NCI-H2227 treated with DMSO at 0.1 percent for 48 hours (cell line): ENCODE results near the gene CAPS2.
"Not testable (repeated sequence)": the region's sequence is repeated elsewhere in the genome, so short reads cannot be mapped to it uniquely, and the experiment has no call there.

ENCODE experiments used
- DNase-seq: peaks from one replicate; lab custom pipeline; 2025; lab: John Stamatoyannopoulos, UW

Gene CAPS2

DNA sequence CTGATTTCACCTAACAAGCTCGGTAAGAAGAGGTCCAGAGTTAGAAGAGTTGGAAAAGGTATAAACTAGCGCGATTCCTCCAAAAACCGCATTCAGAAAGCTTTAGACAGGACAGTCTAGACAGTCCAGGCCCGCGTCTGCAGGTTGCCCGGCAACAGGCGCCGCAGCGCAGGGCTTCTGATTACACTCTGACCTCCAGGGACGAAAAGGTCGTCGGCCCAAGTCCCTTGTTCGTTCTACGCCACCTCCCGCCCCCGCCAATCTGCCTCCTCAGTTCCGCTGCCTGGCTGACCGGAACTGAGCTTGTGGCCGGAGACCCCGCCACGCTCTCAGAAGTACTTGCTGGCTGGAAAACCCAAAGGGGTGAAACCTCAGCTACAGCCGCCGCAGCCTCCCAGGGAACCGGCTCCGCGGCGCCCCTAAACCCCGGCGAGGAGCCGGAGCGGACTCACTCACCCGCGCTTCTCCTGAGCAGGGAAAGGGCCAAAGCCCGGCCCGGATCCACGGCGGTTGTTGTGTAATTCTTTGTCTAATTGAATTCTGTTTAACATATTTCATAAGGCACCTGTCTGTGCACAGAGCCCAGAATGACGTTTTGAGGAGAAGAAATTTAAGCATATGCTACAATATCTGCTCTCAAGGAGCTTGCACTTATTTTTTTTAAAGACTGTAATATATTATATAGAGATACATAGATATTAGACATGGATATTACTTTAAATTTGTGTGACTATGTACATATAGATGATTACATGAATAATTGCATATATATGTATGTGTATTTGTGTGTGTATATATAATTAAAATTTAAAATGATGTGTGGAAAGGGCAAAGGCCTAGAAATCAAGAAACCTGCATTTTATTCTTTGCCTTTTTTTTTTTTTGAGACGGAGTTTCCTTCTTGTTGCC lies at the start of gene CAPS2:
TSS of gene CAPS2 (minus strand) at position 407 of the 909 bp plus-strand sequence. CDS start 3,826 bp downstream, outside the sequence.
- DNase-seq, result peak; percentile 81

DNA sequence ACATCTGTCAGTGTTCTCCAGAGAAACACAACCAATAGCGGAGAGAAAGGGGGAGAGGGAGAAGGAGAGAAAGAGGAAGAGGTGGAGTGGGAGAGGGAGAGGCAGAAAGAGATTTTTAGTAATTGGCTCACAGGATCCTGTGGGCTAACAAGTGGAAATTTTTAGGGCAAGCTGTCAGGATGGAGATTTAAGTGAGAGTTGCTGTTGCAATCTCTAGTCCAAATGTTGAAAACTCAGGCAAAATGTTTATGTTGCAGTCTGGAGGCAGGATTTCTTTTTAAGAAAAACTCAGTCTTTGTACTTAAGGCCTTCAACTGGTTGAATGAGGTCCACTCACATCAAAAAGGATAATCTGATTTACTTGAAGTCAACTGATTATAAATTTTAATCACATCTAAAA lies 48.2 kb upstream of the CAPS2 start:
- no peak for DNase-seq

DNA sequence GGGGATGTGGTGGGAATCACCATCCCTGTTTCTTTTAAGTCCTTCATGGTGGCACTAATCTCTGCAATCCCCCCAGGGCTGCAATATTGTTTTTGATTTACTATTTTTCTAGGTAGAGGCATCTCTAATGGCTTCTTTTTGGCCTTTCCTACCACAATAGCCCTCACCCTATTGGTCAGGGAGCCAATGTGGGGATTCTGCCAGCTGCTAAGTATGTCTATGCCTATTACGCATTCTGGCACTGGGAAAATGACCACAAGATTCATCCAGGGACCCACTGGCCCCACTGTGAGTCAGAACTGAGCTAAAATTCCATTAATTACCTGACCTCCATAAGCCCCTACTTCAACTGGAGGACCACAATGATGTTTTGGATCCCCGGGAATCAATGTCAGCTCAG lies 44.8 kb upstream of the CAPS2 start:
- DNase-seq, result no peak

DNA sequence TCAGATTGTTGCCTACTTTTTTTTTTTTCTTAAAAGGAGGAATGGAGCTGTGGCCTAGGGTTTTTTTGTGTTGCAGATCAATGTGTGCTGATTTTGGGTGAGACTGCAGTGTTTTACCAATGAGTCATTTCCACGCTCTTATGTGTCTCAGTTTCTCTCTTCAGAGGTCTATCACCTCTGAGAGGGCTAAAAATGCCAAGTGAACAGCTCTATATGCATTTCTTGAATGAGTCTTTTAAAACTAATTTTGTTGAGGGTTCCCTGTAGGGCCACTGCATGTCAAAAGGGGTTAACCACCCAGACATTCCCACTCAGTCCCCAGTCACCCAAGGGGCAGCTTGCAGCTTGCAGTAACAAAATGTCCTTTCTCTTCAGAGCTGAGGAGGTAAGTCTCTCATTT lies 36.5 kb upstream of the CAPS2 start:
- no peak for DNase-seq

DNA sequence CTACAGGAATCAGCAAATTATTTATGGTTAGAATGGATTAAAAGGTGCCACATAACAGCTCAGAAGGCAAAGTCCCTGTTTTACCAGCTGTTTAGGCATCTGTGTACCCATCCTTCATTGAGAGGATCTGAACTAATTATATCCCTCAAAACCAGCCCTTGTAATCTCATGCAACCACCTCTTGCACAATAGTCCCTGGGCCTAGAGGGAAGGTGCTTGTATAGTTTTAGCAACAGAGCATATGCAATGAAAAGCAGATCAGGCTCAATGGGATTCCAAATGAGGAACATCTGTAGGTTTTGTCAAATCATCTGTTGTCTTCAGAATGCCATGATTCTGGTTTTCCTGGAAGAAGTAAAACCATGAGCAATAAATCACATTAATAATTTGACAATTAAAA lies 34.8 kb upstream of the CAPS2 start:
- no peak for DNase-seq

DNA sequence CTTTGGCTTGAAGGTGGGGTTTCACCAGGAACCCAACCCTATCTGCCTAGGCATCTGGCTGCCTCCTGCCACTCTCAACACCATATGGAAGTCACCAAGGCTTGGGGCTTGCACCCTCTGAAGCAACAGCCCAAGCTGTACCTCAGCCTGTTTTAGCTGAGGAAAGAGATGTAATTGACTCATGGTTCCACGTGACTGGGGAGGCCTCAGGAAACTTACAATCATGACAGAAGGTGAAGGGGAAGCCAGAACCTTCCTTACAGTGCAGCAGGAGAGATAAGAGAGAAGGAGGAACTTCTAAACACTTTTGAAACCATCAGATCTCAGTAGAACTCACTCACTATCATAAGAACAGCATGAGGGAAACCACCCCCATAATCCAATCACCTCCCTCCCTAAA lies 31.3 kb upstream of the CAPS2 start:
- no peak for DNase-seq

DNA sequence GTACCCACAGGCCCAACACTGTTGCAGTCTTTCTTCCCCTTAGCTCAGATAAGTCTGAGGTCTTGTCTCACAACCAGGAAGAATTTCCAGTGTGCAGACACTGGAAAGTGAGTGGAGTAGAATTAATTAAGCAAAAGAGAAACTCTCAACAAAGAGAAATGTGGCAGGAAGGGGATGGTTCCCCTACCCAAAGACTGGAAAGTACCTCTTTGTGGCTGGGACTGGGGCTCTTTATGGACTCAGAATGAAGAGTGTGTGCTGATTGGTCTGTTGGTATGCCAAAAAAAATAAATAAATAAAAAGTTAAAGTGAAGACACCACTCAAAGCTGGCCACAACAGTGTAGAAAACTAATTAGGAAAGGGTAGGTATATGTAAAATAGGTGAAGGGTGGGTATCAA lies 30.8 kb upstream of the CAPS2 start:
- DNase-seq, result no peak

DNA sequence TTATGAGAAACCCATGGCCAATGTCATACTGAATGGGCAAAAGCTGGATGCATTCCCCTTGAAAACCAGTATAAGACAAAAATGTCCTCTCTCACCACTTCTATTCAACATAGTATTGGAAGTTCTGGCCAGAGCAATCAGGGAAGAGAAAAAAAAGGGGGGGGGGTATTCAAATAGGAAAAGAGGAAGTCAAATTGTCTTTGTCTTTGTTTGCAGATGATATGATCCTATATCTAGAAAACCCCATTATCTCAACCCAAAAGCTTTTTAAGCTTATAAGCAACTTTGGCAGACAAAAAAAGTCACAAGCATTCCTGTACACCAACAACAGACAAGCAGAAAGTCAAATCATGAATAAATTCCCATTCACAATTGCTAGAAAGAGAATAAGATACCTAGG lies 23.9 kb upstream of the CAPS2 start:
- DNase-seq, result no peak

DNA sequence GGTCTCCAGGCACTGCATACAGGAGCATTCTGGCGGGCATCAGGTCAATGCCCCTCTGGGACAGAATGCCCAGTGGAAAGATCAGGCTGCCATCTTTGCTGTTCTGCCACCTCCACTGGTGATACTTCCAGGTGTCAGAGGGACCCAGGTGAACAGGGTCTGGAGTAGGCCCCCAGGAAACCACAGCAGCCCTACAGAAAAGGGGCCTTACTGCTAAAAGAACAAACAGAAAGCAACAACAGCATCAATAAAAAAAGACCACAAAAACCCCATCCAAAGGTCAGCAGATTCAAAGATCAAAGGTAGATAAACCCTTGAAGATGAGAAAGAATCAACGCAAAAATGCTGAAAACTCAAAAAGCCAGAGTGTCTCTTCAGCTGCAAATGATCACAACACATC lies 20.3 kb upstream of the CAPS2 start:
- DNase-seq, result no peak

DNA sequence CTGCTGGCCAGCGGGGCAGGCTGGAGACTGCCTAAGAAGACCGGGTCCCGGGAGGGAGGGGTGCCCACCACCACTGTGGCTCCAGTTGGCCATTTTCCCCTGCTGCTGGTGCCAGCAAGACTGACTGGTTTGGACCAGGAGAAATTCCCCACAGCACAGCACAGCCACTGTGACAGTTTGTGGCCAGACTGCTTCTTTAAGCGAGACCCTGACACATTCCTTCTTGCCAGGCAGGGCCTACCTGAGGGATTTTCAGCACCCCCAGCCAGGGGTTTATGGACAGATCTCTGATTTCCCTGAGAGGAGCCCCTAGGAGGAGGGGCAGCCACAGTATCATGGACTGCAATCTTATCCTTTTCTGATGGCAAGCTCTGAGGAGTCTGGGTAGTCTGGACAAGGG lies 19.8 kb upstream of the CAPS2 start:
- DNase-seq, result no peak

DNA sequence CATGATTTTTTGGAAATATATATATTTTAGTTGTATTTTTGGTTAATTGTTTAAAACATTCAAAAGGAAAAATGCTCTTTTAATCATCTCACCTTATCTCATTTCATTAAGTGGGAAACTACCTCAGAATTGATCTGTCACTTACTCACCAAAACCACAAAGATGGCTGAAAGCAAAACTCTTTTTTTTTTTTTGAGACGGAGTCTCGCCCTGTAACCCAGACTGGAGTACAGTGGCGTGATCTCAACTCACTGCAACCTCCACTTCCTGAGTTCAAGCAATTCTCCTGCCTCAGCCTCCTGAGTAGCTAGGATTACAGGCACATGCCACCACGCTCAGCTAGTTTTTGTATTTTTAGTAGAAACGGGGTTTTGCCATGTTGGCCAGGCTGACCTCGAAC lies 16.1 kb upstream of the CAPS2 start:
- not testable (repeated sequence) for DNase-seq

DNA sequence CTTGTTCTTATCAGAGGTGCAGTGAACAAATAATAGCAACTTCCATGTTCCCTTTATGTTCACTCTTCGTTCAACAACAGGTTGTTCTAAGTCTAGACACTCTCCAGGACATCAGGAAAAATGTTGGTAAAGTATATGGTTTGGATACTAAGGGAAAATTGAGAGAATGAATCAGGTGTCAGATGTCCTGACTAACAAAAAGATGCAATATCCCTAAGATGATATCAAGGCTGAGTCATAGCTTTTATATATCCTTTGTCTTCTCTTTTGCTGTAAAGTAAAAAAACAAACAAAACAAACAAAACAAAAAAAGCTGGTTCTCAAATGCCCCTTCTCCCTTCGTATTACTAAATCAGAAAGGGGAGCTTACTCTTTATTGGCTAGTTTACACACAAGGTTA lies 15.4 kb upstream of the CAPS2 start:
- DNase-seq, result no peak

DNA sequence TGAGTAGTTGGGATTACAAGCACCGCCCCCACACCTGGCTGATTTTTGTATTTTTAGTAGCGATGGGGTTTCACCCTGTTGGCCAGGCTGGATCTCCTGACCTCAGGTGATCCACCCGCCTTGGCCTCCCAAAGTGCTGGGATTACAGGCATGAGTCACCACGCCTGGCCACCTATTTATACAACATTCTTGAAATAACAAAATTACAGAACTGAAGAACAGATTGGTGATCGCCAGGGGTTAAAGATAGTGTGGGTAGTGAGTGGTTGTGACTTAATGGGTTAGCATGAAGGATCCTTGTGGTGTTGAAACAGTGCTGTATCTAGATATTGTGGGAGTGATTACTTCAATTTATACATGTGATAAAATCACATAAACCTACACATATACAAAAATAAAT lies 11.7 kb upstream of the CAPS2 start:
- no peak for DNase-seq

DNA sequence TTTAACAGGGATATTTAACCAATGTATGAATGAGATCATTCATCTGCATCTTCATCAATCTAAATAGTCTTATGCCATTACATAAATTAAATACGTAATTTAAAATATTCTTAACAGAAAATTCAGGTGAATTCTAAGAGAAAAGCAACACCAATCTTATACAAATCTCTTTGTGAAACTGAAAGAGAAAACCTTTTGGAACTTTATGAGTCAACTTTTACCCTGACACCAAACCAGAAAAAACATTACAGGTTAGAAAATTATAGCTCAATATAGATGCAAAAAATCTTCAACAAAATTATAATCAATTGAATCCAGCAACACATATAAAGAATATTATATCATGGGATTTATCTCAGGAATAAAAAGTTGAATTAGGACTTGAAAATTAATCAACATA lies 7.8 kb upstream of the CAPS2 start:
- DNase-seq, result no peak

DNA sequence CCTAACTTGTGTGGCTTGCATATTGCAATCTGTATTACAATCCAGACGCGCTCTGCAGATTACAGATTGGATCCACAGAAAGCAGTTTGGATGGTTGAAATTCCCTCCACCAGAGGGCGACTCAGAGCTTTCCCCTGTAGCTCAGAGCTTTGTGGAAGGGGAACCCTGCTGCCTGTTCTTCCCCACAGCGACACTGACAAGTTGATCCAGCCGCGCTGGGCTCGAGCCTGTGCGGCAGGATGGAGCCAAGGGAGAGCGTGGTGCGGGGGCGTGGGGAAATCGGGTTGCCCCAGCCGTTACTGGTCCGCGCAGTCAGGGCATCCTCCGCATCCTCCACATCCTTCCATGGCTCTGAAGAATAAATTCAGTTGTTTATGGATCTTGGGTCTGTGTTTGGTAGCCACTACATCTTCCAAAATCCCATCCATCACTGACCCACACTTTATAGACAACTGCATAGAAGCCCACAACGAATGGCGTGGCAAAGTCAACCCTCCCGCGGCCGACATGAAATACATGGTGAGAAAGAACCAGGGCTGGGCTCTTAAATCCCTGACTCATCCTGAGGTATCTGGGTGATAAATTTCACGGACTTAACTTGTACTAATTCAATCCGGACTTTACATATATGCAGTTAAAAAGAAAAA lies 4.4 kb upstream of the CAPS2 start, which contains the start of gene GLIPR1L1:
TSS of gene GLIPR1L1 (plus strand) at position 287 of the 647 bp plus-strand sequence. CDS start at position 346, 59 bp downstream.
- peak; percentile 89 for DNase-seq

DNA sequence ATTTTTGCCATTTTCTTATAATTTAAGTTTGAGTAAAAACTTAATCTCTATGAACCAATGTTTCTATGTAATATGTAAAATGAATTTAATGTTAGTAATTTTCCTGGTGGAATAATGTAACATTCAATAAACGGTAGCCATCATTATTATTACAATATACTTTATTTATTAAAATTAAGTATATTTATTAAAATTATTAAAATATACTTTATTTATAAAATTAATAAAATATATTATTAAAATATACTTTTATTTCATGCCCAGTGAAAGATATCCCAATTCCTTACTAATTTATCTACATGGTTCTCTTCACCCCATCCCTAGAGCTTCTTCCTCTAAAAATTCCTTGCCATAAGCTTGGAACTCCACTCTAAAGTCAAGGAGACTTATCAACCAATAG lies 2.5 kb downstream of the CAPS2 start:
- no peak for DNase-seq

DNA sequence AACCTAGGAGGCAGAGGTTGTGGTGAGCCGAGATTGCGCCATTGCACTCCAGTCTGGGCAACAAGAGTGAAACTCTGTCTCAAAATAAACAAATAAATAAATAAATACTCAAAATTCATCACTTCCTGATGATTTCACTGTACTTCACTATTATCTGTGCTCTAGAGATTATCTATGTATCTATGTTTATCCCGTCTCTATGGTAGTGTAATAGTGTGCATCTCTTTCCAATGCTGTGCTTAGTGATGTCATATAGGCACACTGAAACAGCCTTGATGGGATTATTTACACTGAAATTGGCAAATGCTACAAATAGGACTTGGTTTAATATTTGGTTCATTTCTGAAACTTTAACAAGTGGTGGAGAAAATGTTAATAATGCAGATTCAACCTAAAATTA lies 6.5 kb downstream of the CAPS2 start:
- no peak for DNase-seq

DNA sequence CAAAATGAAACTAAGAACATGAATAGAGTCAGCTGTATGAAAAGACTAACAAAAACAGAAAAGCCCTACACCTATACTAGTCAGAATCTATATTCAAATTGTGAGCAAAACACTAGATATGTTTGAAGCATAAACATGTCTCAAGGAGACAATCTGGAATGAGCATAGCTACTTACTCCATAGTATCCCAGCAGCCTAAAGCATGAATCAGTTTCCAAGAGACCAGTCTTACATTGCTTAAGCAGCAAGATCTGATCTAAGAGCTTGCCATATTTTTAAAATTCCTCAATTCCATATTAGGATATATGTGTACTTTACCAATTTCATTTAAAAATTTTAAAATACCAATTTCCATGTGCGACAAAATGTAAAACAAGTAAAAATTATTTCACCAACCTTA lies 7.7 kb downstream of the CAPS2 start:
- DNase-seq, result no peak

DNA sequence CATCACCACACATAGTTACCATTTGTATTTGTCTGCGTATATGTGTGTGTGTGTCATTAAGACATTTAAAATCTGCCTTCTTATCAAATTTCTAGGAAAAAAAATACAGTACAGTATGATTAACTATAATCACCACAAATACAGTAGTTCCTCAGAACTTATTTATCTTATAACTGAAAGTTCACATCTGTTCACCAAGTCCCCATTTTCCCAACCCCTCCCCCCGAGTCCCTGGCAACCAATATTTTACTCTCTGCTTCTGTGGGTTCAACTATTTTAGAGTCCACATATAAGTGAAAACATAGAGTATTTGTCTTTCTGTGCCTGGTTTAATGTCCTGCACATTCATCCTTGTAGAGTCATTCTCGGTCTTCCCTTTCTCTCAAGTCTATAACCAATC lies 12.3 kb downstream of the CAPS2 start:
- no peak for DNase-seq

DNA sequence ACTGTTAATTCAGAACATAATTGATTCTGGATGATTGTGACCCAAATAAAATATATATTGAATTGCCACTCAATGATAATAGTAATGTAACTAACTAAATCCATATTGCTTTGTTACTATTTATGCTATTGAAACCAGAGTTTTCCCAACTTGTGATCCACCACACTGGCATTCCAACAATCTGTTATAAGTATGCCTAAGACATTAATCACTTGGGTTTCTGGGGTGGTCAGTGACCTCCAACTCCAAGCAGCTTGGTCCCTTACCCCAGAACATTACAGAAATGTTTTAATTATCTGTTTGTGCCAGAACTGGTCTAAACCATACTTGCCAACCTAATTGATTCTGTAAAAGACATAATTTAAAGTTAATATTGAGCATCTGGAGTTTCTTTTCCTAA lies 14.6 kb downstream of the CAPS2 start:
- no peak for DNase-seq

DNA sequence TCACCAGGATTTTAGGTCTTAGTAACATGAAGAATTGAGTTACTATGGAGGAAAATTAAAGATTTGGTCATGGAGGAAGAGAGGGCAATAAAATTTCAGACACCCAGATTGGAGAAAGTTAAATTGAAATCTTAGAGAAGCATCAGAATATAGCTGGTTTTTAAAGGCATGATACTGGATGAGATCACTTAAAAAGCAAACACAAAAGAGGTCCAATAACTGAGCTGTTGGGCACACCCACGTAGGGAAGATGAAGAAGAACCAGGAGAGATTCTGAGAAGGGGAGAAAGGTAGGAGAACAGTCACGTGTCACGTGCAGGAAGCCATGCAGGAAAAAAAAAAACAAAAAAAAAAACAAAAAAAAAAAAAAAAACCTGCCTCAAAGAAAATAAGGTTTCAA lies 18.8 kb downstream of the CAPS2 start:
- DNase-seq, result no peak

DNA sequence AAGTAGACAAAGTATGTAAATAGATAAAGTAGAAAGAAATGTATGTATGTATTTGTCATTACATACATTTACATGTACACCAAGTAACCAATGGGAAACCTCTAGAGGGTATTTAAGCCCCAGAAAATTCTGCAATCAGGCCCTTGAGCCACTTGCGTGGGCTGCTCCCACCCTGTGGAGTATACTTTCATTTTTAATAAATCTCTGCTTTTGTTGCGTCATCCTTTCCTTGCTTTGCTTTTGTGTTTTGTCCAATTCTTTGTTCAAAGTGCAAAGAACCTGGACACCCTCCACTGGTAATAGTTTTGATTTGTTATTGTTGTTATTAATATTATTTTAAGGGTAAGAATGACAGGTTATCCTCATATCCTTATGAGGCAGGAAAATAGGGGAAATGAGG lies 21.8 kb downstream of the CAPS2 start:
- DNase-seq, result no peak
